ENCODE data around the gene TENM4. TPM values are rescaled to one million over a fixed set of nuclear protein-coding genes. Genes with fewer than 3 reads are reported as not detected.

Gene TENM4
- total RNA-seq, 1 experiment from 2014 or later, result 25.0 TPM

DNA sequence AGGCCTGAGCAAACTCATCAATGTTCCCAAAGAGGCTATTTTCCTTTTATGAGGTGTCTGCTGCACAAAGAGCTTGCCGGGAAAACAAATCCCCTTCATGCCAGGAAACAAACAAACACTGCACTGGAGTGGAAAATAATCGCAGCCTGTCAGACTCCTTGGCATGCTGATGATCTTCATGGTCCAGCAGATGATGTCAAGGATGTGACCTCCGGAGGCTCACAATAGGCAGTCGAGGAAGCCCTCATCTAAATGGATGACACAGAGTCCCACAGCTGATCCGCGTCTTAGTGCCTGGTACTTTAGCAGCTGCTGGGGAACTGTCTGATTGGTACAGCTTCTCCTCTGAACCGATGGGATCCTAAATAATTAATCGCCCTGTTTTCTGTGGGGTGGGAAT lies 187.6 kb downstream of the TENM4 start (continued):
- TF ChIP-seq GABPB1 (CRISPR knock-in tag; IDR thresholded peaks at IDR 0.05), result no peak
- TF ChIP-seq HMGA2 (CRISPR knock-in tag; IDR thresholded peaks at IDR 0.05), result no peak
- TF ChIP-seq SP1 (CRISPR knock-in tag; conservative IDR thresholded peaks at IDR 0.05), result no peak
- TF ChIP-seq, protein P1, sequence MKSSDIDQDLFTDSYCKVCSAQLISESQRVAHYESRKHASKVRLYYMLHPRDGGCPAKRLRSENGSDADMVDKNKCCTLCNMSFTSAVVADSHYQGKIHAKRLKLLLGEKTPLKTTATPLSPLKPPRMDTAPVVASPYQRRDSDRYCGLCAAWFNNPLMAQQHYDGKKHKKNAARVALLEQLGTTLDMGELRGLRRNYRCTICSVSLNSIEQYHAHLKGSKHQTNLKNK (CRISPR knock-in tag; IDR thresholded peaks at IDR 0.05), result no peak

DNA sequence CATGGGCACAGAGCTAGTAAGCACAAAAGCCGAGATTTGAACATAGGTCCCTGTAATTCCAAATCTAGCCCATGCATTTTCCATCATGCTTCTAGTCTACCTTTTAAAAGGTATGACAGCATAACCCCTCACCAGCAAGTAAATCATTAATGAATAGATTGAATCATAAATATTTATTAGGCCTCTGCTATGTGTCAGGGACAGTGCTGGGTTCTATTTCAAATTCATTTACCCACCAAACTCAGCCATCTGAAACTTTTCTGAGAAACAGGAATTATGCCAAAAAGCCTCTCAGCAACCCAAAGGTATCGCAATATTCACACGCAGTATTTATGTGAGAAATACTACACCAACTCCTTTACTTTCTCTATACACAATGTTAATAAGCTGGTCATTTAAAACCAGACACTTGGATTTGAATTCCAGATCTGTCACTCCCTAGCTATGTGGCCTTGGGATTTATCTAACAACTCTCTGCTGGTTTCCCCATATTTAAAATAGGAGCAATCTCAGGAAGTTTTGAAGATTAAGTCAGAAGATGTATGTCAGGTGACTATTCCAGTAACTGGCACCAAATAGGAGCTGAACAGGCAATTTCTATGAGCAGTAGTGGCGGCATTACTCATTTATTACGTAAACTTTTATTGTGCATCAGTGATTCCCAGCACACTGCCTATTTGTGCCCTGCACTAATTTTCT lies 191.4 kb downstream of the TENM4 start:
- no peak for ATAC-seq
- DNase-seq (ENCODE audit: low spot score), result no peak
- TF ChIP-seq NFATC4 (CRISPR knock-in tag; IDR thresholded peaks at IDR 0.05) (no peak), SMAD4 (CRISPR knock-in tag; IDR thresholded peaks at IDR 0.05) (no peak), PRRX2 (CRISPR knock-in tag; IDR thresholded peaks at IDR 0.05) (no peak), NR2C2 (CRISPR knock-in tag; IDR thresholded peaks at IDR 0.05) (no peak), ZNF219 (CRISPR knock-in tag; IDR thresholded peaks at IDR 0.05; ENCODE audit: borderline replicate concordance) (no peak)
- TF ChIP-seq, protein P2, sequence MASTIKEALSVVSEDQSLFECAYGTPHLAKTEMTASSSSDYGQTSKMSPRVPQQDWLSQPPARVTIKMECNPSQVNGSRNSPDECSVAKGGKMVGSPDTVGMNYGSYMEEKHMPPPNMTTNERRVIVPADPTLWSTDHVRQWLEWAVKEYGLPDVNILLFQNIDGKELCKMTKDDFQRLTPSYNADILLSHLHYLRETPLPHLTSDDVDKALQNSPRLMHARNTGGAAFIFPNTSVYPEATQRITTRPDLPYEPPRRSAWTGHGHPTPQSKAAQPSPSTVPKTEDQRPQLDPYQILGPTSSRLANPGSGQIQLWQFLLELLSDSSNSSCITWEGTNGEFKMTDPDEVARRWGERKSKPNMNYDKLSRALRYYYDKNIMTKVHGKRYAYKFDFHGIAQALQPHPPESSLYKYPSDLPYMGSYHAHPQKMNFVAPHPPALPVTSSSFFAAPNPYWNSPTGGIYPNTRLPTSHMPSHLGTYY (CRISPR knock-in tag; IDR thresholded peaks at IDR 0.05), result no peak
- TF ChIP-seq, protein P3, sequence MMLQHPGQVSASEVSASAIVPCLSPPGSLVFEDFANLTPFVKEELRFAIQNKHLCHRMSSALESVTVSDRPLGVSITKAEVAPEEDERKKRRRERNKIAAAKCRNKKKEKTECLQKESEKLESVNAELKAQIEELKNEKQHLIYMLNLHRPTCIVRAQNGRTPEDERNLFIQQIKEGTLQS (CRISPR knock-in tag; conservative IDR thresholded peaks at IDR 0.05), result no peak
- TF ChIP-seq, protein P4, sequence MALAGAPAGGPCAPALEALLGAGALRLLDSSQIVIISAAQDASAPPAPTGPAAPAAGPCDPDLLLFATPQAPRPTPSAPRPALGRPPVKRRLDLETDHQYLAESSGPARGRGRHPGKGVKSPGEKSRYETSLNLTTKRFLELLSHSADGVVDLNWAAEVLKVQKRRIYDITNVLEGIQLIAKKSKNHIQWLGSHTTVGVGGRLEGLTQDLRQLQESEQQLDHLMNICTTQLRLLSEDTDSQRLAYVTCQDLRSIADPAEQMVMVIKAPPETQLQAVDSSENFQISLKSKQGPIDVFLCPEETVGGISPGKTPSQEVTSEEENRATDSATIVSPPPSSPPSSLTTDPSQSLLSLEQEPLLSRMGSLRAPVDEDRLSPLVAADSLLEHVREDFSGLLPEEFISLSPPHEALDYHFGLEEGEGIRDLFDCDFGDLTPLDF (CRISPR knock-in tag; IDR thresholded peaks at IDR 0.05), result no peak
- H3K9me3 Mint-ChIP-seq, result no peaks in the 10 kb centered on the region
- H3K36me3 Mint-ChIP-seq, result no peaks in the 10 kb centered on the region
- no peak overlapping the region for H3K4me3 Mint-ChIP-seq
- no peak overlapping the region for H3K27ac Mint-ChIP-seq
- no peaks in the 10 kb centered on the region for H3K27me3 Mint-ChIP-seq (ENCODE audit: low read depth)
- peaks cover 8% of the 10 kb centered on the region for H3K4me1 Mint-ChIP-seq
- POLR2A ChIA-PET, result no interaction called here
- CTCF ChIA-PET, result interaction anchor here (0.5 kb wide), 1 partner anchor 178 kb away, joined by 3 read pairs; no protein-coding TSS in a partner anchor

DNA sequence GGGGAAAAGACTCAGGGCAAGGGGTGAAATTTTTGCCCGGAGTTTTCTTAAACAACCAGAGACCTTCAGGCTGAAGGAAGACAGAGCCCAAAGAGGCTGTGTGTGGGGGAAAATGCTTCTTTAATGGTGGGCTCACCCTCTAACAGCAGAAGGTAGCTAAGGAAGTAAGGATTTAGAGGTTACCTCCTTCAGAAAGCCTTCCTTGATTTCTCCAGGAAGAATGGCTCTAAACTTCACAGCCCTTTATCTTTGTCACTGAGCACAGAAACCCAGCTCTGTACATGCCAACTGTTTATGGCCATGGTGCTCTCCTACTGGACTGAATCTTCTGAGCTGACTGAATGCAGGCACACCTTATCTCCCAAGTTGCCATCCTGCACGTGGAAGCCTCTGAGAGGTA lies 196.0 kb downstream of the TENM4 start:
- ATAC-seq (no peak), DNase-seq (ENCODE audit: low spot score) (no peak)
- Mint-ChIP-seq H3K27ac (no peak overlapping the region), H3K4me1 (peaks cover 26% of the 10 kb centered on the region), H3K9me3 (no peaks in the 10 kb centered on the region), H3K36me3 (no peaks in the 10 kb centered on the region), H3K27me3 (ENCODE audit: low read depth) (no peaks in the 10 kb centered on the region), H3K4me3 (no peak overlapping the region)
- ChIA-PET CTCF (no interaction called here), POLR2A (no interaction called here)
- TF ChIP-seq, protein P4 (CRISPR knock-in tag; IDR thresholded peaks at IDR 0.05), result no peak

DNA sequence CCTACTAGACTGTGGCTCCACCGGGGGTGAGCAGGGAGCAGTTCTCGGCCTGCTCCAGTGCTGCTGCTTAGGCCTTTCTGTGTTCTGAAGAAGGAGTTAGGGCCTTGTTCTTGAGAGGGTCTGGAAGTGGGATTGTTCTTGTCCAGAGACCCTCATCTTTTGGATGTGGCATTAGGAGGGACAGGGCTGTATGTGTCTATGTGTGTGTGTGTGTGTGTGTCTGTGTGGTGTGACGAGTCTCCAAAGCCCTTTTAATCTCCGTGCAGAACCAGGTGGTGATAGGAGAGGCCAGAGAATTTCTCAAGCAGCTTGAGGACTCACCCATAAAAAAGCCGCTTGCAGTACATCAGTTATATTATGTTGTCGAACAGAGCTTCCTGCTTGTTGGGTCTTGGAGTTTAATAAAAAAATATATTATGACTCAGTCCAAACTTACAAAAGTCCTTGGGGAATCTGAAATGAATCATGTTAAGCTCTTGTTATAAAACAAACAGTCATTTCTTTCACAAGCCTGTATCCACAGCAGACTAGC lies 196.5 kb downstream of the TENM4 start:
- TF ChIP-seq ZNF416 (CRISPR knock-in tag; IDR thresholded peaks at IDR 0.05), result no peak
- TF ChIP-seq, protein P5, sequence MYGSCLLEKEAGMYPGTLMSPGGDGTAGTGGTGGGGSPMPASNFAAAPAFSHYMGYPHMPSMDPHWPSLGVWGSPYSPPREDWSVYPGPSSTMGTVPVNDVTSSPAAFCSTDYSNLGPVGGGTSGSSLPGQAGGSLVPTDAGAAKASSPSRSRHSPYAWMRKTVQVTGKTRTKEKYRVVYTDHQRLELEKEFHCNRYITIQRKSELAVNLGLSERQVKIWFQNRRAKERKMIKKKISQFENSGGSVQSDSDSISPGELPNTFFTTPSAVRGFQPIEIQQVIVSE (CRISPR knock-in tag; IDR thresholded peaks at IDR 0.05; ENCODE audit: borderline replicate concordance), result no peak
- no peak for TF ChIP-seq GTF2I (CRISPR knock-in tag; conservative IDR thresholded peaks at IDR 0.05)
- Mint-ChIP-seq H3K4me3 (no peak overlapping the region), H3K9me3 (no peaks in the 10 kb centered on the region), H3K27ac (no peak overlapping the region), H3K4me1 (peaks cover 26% of the 10 kb centered on the region), H3K27me3 (ENCODE audit: low read depth) (no peaks in the 10 kb centered on the region), H3K36me3 (no peaks in the 10 kb centered on the region)
- ATAC-seq (no peak), DNase-seq (ENCODE audit: low spot score) (no peak)
- POLR2A ChIA-PET, result no interaction called here
- CTCF ChIA-PET, result no interaction called here

All from WTC11 (cell line).